Epithelial cell of esophagus (primary cell): ENCODE measurements around the gene ABAT.

Experiments used
- DNase-seq: peaks from one replicate; pipeline ENCODE4 v3.0.0; 2010; ENCODE audit warnings: low read depth
- H3K4me3 ChIP-seq: 2 replicates; pipeline ENCODE4 v1.5.1; 2011; ENCODE audit warnings: mild to moderate bottlenecking, low read length, control low read depth
- CTCF ChIP-seq: IDR thresholded peaks from 2 replicates; pipeline ENCODE4 v1.5.1; 2011; ENCODE audit warnings: low read depth, mild to moderate bottlenecking, low read length, control low read depth, inconsistent platforms; ENCODE audit not compliant: insufficient read depth; ENCODE audit errors: missing control alignments

ABAT gene

GRCh38 chr16:8673611-8674412 is 605 bp upstream of the ABAT start:
- peak overlapping the region; percentile 41 for H3K4me3 ChIP-seq

GRCh38 chr16:8675183-8676159 is 1.1 kb downstream of the ABAT start:
- TF ChIP-seq CTCF = no peak
- peak; percentile 21 for DNase-seq
- no peak overlapping the region for H3K4me3 ChIP-seq

More at GRCh38 chr16:8673611-8674412, 605 bp upstream of the ABAT start:
- no peak for DNase-seq
- no peak for TF ChIP-seq CTCF

GRCh38 chr16:8676160-8676547 is 1.7 kb downstream of the ABAT start:
- DNase-seq = no peak
- TF ChIP-seq CTCF = no peak
- no peak overlapping the region for H3K4me3 ChIP-seq

- no peak overlapping the region for H3K4me3 ChIP-seq
- no peak for DNase-seq
- TF ChIP-seq CTCF = no peak
Measured at GRCh38 chr16:8676737-8677375, 2.4 kb downstream of the ABAT start.

- DNase-seq = peak; percentile 87
- no peak overlapping the region for H3K4me3 ChIP-seq
- no peak for TF ChIP-seq CTCF
Measured at GRCh38 chr16:8677481-8677880, 3.1 kb downstream of the ABAT start.

- peak; percentile 93 for DNase-seq
- H3K4me3 ChIP-seq = no peak overlapping the region
- no peak for TF ChIP-seq CTCF
Measured at GRCh38 chr16:8678068-8678927, 3.9 kb downstream of the ABAT start.
